Stimulated activated naive CD8-positive, alpha-beta T cell treated with anti-CD3 and anti-CD28 coated beads, Interleukin-15, Interleukin-2, amounts not matched to agents 100 ng/mL and 50 ng/mL, for 24 hours (primary cell): ENCODE measurements around the gene RLN1.
"Not testable (repeated sequence)": the region's sequence is repeated elsewhere in the genome, so short reads cannot be mapped to it uniquely, and the experiment has no call there.

Experiments
- H3K27ac Mint-ChIP-seq: one replicate; pipeline ENCODE4 v1.8.0; 2021; ENCODE audit warnings: mild to moderate bottlenecking, mixed read lengths
- H3K27me3 Mint-ChIP-seq: one replicate; pipeline ENCODE4 v1.8.0; 2021; ENCODE audit warnings: mixed read lengths
- H3K36me3 Mint-ChIP-seq: one replicate; pipeline ENCODE4 v1.8.0; 2021; ENCODE audit warnings: low read depth, mixed read lengths
- H3K4me1 Mint-ChIP-seq: one replicate; pipeline ENCODE4 v1.8.0; 2021; ENCODE audit warnings: low read depth, mixed read lengths
- H3K4me3 Mint-ChIP-seq: one replicate; pipeline ENCODE4 v1.8.0; 2021; ENCODE audit warnings: mild to moderate bottlenecking, mixed read lengths
- H3K9me3 Mint-ChIP-seq: one replicate; pipeline ENCODE4 v1.8.0; 2021; ENCODE audit warnings: mixed read lengths

The RLN1 gene, protein sequence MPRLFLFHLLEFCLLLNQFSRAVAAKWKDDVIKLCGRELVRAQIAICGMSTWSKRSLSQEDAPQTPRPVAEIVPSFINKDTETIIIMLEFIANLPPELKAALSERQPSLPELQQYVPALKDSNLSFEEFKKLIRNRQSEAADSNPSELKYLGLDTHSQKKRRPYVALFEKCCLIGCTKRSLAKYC

DNA sequence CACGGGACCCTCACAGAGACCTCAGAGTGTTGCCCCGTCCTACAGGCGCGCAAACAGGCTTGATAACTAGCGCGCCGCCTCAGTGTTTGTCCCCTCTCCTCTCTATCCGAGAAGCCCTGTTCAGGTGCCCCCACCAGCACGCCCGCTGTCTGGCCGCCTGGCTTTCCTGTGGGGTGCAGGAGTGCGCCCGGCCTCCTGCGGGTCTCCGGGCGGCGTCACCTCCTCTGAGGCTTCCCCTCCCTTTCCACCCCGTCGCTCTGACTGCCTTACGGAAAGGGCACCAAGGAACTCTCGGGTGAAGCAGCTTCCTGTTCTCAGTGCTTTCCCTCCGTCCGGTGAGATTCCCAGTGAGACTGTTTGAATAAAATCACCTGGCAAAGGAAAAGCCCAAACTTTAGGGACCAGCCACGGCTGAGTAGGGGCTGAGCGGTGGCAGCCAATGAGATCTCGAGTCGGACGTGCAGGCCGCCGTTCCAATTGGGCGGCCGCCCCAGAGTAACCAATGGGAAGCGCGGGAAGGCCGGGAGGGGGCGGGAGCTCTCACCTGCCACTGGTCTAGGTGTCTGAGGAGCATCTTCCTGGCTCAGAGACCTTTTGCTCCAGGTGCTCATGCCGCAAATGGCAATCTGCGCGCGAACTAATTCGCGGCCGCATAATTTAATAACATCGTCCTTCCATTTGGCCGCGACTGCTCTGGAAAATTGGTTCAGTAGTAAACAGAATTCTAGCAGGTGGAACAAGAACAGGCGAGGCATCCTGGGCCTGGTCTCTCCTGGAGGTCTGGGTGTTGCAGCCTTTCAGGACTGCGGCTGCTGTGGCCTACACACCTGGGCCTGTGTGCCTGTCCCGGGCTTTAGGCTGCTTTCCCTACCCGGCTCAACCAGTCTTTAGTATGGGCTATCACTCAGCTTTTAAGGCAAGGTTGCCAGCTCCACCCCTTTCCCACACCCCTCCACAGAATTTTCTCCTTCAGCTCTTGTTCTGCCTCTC lies at the start of gene RLN1:
TSS of gene RLN1 (minus strand) at position 885 of the 990 bp plus-strand sequence. CDS start at position 755, 130 bp downstream.
- not testable (repeated sequence) for H3K36me3 Mint-ChIP-seq, H3K9me3 Mint-ChIP-seq, H3K27me3 Mint-ChIP-seq
- H3K4me3 Mint-ChIP-seq, result peak within 1 kb of the TSS; percentile 73
- H3K27ac Mint-ChIP-seq, result peak within 1 kb of the TSS; percentile 67
- H3K4me1 Mint-ChIP-seq, result peaks cover 27% of the 10 kb centered on the region

DNA sequence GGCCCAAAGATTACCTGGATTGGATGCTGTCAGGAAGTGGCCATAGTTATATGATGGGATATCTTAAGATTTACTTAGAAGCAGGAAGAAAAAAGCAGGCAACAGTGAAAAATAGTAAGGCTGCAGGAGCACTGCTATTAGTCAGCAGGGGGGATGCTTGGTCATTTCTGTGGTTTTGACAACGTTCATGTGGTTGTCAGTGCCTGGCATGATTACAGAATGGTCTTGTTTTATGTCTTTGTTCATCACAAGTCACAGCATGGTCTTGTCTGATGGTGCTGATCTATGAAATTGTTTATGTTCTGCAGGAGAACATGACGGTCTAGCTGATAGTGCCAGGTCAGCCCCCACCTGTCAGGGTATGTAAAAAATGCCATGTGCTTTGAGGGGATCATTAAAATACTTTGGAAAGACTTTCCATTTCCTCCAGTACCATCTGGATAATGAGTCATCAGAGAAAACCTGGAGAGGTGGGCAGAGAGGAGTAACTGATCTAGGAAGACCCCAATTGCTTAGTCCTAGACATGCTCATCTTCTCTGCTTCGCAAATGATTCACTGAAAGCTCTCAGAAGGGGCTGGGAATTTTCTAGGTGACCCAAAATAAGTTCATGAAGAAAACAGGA lies 49.5 kb upstream of the RLN1 start:
- Mint-ChIP-seq H3K4me3 (no peak overlapping the region), H3K36me3 (peaks cover 14% of the 10 kb centered on the region), H3K9me3 (no peaks in the 10 kb centered on the region), H3K4me1 (peaks cover 16% of the 10 kb centered on the region), H3K27me3 (no peaks in the 10 kb centered on the region), H3K27ac (no peak overlapping the region)

DNA sequence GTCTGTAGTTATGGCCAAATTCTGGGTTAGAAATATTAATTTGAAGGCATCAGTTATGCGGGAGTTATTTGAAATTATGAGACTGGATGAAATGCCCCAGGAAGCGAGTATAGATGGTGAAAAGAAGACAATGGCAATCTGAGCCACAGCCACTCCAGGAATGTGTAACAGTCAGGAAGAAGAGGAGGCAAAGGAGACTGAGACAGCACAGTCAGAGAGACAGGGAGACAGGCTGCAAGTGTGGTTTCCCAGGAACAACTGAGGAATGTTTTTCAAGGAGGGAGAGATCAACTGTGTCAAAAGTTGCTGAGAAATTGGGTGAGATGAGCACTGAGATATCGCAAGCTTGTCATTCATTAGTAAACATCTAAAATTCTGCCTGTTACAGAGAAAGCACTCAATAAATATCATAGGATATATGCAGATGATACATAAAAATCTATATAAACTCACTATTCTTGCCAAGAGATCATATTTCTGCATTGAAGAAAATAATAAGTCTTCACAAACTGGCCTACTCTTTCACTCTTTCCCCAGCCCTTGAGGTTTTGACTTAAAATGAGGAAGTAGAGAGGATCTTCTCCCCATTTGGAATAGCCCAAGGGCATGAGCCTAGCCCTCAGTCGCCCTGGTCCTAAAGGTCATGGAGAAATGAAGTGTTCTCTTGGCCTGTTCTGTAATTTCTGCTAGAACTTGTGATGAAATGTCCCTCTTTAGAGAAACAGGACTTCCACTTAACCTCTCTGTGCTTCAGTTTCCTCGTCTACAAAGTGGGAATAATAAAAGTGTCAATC lies 48.5 kb upstream of the RLN1 start:
- Mint-ChIP-seq H3K36me3 (peaks cover 14% of the 10 kb centered on the region), H3K9me3 (no peaks in the 10 kb centered on the region), H3K27ac (no peak overlapping the region), H3K27me3 (no peaks in the 10 kb centered on the region), H3K4me3 (no peak overlapping the region), H3K4me1 (peaks cover 16% of the 10 kb centered on the region)

DNA sequence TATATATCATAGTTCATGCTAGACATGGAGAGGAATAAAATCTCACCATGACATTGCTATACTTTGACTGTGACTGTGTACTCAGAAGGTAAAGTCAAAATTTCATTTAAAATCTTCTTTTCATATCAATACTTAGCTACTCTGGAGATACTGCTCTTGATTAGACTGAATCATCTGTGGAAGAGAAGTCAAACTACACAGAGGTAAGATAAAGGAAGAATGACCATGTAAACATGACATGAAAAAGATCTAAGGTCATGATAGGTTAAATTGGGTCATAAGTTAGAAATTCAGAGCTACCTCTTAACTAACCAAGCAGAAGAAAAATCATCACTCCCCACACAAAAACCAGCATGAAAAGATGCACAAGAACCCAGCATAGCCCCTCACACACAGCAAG lies 44.8 kb upstream of the RLN1 start:
- Mint-ChIP-seq H3K27ac (no peak overlapping the region), H3K36me3 (peaks cover 32% of the 10 kb centered on the region), H3K9me3 (no peaks in the 10 kb centered on the region), H3K4me1 (peaks cover 10% of the 10 kb centered on the region), H3K4me3 (no peak overlapping the region), H3K27me3 (no peaks in the 10 kb centered on the region)

DNA sequence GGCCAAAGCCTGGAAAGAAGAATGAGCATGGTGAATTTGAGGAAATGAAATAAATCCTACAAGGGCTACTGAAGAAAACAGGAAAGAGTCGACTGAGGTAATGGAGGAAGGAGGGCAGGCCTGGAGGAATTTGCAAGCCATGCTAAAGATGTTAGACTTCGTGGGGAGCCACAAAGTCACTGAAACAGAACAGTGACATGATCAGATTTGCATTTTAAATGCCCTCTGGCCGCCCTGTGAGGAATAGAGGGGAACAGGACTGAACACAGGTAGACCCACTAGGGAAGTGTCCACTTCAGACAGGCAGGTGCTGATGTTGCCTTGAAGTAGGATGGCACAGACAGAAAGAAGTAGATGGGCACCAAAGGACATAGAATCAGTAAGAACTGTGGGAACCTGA lies 42.8 kb upstream of the RLN1 start:
- no peaks in the 10 kb centered on the region for H3K27me3 Mint-ChIP-seq
- H3K9me3 Mint-ChIP-seq, result no peaks in the 10 kb centered on the region
- peaks cover 26% of the 10 kb centered on the region for H3K36me3 Mint-ChIP-seq
- no peaks in the 10 kb centered on the region for H3K4me1 Mint-ChIP-seq
- H3K27ac Mint-ChIP-seq, result peak overlapping the region; percentile 7
- H3K4me3 Mint-ChIP-seq, result no peak overlapping the region

DNA sequence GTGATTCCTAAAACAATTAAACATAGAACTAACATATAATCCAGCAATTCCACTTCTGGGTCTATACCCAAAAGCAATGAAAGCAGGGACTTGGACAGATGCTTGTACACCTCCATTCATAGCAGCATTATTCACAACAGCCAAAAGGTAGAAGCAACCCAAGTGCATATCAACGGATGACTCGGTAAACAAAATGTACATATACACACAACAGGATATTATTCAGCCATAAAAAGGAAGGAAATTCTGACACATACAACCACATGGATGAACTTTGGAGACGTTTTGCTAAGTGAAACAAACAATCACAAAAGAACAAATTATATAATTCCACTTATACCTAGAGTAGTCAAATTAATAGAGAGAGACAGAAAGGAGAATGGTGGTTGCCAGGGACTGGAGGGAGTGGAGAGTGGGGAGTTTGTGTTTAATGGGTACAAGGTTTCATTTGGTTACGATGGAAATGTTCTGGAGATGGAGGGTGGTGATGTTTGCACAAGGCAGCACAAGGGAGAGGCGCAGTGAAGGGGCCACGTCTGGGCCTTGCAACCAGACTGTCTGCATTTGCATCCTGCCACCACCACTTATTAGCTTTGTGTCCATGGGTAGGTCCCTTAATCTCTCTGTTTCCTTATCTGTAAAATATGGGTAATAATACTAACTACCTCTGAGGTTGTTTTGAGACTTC lies 36.3 kb upstream of the RLN1 start:
- Mint-ChIP-seq H3K4me1 (peaks cover 30% of the 10 kb centered on the region), H3K27ac (no peak overlapping the region), H3K4me3 (no peak overlapping the region), H3K27me3 (no peaks in the 10 kb centered on the region), H3K9me3 (no peaks in the 10 kb centered on the region), H3K36me3 (peaks cover 24% of the 10 kb centered on the region)

DNA sequence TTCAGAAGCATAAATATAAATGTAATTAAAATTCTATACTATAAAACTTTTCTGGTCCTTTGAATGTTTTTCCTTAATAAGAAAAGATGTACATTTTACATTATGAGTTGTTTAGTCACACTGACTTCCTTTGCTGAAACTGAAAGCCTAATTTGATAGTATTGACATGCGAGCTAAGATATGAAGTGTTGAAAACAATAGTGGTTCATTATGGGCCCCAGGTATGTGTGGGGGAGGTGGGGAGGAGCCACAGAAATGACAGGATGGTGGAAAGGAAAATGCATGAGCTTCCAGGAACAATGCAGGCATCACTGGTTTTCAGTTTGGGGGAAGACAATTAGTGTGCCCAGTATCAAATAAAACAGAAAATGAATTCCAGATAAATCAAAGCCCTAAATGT lies 35.4 kb upstream of the RLN1 start:
- peaks cover 30% of the 10 kb centered on the region for H3K4me1 Mint-ChIP-seq

DNA sequence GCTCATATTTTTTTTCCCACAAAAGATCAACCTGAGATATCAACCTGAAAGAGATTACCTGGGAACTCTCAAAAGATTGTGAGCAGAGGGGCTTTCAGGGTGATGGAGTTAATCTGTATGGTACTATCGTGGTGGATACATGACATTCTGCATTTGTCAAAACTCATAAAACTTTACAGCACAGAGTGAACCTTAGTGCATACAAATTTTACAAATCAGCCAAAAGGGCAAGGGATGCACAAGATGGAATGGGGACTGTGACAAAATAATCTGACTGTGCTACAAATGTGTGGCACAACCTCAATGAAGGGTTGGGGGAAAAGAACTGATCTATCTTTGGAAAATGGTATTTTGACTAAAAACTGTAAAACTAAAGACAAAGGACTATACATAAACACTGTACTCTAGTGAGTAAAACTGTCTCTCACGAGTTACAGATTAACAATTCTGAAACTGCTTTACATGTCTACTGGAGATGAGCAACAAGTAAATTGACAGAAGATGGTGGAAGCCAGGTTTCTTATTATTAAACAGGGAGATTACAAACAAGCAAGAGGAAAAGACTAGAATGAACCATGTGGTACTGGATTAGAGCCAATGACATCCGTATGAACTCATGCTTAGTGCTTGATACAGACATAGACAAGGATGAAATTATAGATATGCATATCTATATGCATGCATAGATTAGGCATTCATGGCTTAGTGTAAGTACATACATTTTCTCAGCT lies 24.8 kb upstream of the RLN1 start:
- H3K4me1 Mint-ChIP-seq, result no peaks in the 10 kb centered on the region
- no peaks in the 10 kb centered on the region for H3K27me3 Mint-ChIP-seq
- no peak overlapping the region for H3K4me3 Mint-ChIP-seq
- no peaks in the 10 kb centered on the region for H3K9me3 Mint-ChIP-seq
- H3K36me3 Mint-ChIP-seq, result peaks cover 16% of the 10 kb centered on the region
- no peak overlapping the region for H3K27ac Mint-ChIP-seq

More for the DNA sequence above, 35.4 kb upstream of the RLN1 start:
- H3K9me3 Mint-ChIP-seq, result no peaks in the 10 kb centered on the region
- no peak overlapping the region for H3K4me3 Mint-ChIP-seq
- peak overlapping the region; percentile 40 for H3K27ac Mint-ChIP-seq
- H3K36me3 Mint-ChIP-seq, result peaks cover 18% of the 10 kb centered on the region
- no peaks in the 10 kb centered on the region for H3K27me3 Mint-ChIP-seq

DNA sequence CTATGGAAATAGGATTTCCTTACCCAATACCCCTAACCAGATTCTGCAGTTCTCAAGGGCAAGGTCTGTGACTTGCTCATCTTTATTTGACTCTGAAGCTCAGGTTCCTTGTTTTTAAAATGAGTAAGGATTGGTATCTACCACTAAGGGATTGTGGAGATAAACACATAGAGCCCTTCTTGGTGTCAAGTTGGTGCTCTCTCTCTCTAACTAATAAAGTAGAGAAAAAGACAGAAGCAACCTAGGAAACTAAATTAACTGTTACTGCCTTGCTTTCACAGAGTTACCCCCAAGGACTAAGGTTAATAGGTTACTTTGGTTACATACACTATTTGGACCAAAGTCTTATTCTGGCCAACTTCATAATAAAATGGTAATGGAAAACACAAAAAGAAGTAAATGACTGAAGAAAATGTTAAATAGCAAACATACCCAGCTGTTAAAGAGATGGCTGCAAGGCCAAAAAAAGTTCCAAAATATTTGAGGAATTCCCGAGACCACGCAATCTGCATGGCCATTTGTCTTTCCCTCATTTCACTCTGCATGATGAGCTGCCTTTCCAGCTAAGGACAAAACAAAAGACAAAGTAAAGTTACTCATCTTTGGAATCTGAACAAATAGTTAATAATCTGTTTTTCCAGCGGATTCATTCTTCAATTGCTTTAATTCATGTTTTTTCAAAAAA lies 21.8 kb upstream of the RLN1 start:
- no peaks in the 10 kb centered on the region for H3K4me1 Mint-ChIP-seq
- no peaks in the 10 kb centered on the region for H3K27me3 Mint-ChIP-seq
- H3K9me3 Mint-ChIP-seq, result peaks cover 3% of the 10 kb centered on the region
- no peak overlapping the region for H3K4me3 Mint-ChIP-seq
- no peak overlapping the region for H3K27ac Mint-ChIP-seq
- peaks cover 22% of the 10 kb centered on the region for H3K36me3 Mint-ChIP-seq

DNA sequence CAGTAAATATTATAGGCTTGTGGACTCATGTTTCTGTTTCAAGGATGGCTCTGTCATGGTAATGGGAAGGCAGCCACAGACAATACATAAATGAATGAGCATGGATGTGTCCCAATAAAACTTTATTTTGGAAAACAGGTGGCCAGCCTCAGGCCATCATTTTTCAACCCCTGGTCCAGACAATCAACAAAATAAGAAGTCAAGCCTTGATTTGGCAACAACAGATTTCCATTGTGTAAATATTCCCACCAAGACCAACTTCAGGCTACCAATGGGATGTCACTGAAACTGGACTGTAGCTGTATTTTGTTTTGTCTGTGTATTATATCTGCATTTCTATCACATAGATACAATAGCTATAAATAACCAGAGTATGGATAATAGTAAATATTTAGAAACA lies 20.7 kb upstream of the RLN1 start:
- no peaks in the 10 kb centered on the region for H3K27me3 Mint-ChIP-seq
- no peaks in the 10 kb centered on the region for H3K4me1 Mint-ChIP-seq
- peaks cover 3% of the 10 kb centered on the region for H3K9me3 Mint-ChIP-seq
- H3K4me3 Mint-ChIP-seq, result no peak overlapping the region
- no peak overlapping the region for H3K27ac Mint-ChIP-seq
- H3K36me3 Mint-ChIP-seq, result peaks cover 22% of the 10 kb centered on the region

DNA sequence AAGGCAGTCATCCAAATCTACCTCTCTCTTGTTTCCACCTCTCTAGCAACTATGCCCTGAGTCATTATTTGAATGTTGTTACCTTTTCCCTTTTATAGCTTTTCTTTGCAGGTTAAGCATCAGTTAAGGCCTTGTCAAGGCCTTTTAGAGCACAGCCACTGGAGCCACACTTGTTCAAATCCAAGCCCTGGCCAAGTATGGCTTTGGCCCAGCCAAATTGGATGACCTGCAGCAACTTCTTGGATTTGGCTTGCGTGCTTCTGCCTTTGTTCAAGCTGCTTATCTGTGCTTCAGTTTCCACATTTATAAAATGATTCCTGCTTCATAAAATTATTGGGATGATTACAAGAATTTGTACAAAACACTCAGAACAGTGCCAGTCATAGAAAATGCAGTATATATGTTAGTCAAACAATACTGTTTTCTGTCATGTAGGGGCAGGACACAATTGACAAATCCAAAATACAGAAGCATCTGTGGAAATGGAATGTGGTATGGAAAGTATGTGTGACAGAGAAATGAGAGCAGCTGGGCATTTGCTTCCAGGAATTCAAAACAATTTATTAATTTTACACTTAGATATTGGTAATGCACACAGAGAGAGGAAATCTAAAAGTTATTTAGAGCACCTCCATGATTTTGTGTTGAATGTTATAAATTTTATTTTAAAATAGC lies 17.9 kb upstream of the RLN1 start:
- Mint-ChIP-seq H3K9me3 (peaks cover 3% of the 10 kb centered on the region), H3K4me1 (peaks cover 11% of the 10 kb centered on the region), H3K4me3 (no peak overlapping the region), H3K36me3 (peaks cover 22% of the 10 kb centered on the region), H3K27ac (no peak overlapping the region), H3K27me3 (no peaks in the 10 kb centered on the region)

DNA sequence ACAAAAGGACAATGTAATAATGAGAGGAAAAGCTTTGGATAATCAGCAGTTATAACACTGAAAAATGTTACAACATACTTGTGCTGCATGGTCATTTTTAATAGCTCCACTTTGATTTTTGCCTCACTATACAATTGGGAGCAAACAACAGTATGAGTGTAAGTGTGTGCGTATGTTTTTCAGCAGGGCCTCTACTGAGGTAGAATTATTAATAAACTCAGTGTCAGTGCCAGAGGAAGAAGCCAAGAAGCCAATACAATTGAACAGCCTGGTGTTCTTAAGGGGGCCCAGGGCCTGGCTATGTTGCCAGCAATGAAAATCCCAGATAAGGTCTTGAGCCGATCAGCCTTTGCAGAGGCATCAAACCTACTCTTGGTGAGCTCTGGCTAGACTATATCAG lies 16.1 kb upstream of the RLN1 start:
- Mint-ChIP-seq H3K4me3 (no peak overlapping the region), H3K36me3 (peaks cover 22% of the 10 kb centered on the region), H3K9me3 (peaks cover 3% of the 10 kb centered on the region), H3K27me3 (no peaks in the 10 kb centered on the region), H3K4me1 (peaks cover 24% of the 10 kb centered on the region), H3K27ac (no peak overlapping the region)

DNA sequence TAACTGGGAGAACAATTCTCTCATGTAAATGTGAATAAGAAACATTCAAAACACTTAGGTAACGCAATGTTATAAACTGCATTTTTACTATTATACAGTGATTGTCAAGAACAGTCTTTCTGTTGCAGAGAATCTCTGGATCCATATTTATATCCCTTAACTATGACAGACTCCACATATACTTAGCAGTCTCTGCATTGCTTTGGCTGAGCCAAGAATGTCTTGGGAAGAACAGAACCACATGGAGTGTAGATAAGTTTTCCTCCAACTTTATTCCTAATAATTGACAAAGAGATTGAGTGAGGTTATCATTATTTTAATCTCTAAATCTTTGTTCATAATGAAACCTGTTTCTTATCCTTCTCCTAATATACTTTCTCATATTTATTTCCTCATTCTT lies 15.6 kb upstream of the RLN1 start:
- peaks cover 24% of the 10 kb centered on the region for H3K4me1 Mint-ChIP-seq
- no peak overlapping the region for H3K27ac Mint-ChIP-seq
- H3K27me3 Mint-ChIP-seq, result no peaks in the 10 kb centered on the region
- H3K36me3 Mint-ChIP-seq, result peaks cover 20% of the 10 kb centered on the region
- H3K4me3 Mint-ChIP-seq, result no peak overlapping the region
- peaks cover 3% of the 10 kb centered on the region for H3K9me3 Mint-ChIP-seq
